ENCODE results near the gene WNT5A.

WNT5A gene

GRCh38 chr3:55494976-55495375 lies 7.9 kb upstream of the WNT5A start:
- TF ChIP-seq CTCF (IDR thresholded peaks at IDR 0.05; ENCODE audit: low read depth, low read length) = no peak
- no peak for DNase-seq (ENCODE audit: extremely low read depth, low read depth)

GRCh38 chr3:55492976-55493375 lies 5.9 kb upstream of the WNT5A start:
- DNase-seq (ENCODE audit: extremely low read depth, low read depth) = no peak
- TF ChIP-seq CTCF (IDR thresholded peaks at IDR 0.05; ENCODE audit: low read depth, low read length) = no peak

GRCh38 chr3:55491296-55491816 lies 4.2 kb upstream of the WNT5A start:
- no peak for TF ChIP-seq CTCF (IDR thresholded peaks at IDR 0.05; ENCODE audit: low read depth, low read length)
- DNase-seq (ENCODE audit: extremely low read depth, low read depth) = no peak

- DNase-seq (ENCODE audit: extremely low read depth, low read depth) = no peak
Observed at GRCh38 chr3:55490276-55490913, 3.3 kb upstream of the WNT5A start.

GRCh38 chr3:55489798-55490132 lies 2.7 kb upstream of the WNT5A start:
- no peak for DNase-seq (ENCODE audit: extremely low read depth, low read depth)
- no peak for TF ChIP-seq CTCF (IDR thresholded peaks at IDR 0.05; ENCODE audit: low read depth, low read length)

More at GRCh38 chr3:55490276-55490913, 3.3 kb upstream of the WNT5A start:
- no peak for TF ChIP-seq CTCF (IDR thresholded peaks at IDR 0.05; ENCODE audit: low read depth, low read length)

- no peak for TF ChIP-seq CTCF (IDR thresholded peaks at IDR 0.05; ENCODE audit: low read depth, low read length)
- peak; percentile 88 for DNase-seq (ENCODE audit: extremely low read depth, low read depth)
Observed at GRCh38 chr3:55488398-55489055, 1.4 kb upstream of the WNT5A start.
